IPS-18a (cell line): ENCODE data around the gene C6orf62.
A peak's percentile ranks its signal among the peaks of the same experiment; 100 is the strongest.
"Not testable (repeated sequence)": the region's sequence is repeated elsewhere in the genome, so short reads cannot be mapped to it uniquely, and the experiment has no call there.

Source experiments
- H3K27ac ChIP-seq: one replicate; pipeline ENCODE4 v1.5.1; 2013; ENCODE audit warnings: low read length
- H3K27me3 ChIP-seq: one replicate; pipeline ENCODE4 v1.6.1; 2013; ENCODE audit warnings: mild to moderate bottlenecking, low read length; ENCODE audit not compliant: control insufficient read depth, insufficient read depth
- H3K36me3 ChIP-seq: one replicate; pipeline ENCODE4 v1.6.1; 2013; ENCODE audit warnings: low read depth, low read length; ENCODE audit not compliant: control insufficient read depth
- H3K4me1 ChIP-seq: one replicate; pipeline ENCODE4 v1.6.1; 2013; ENCODE audit warnings: low read depth, low read length; ENCODE audit not compliant: control insufficient read depth
- H3K4me3 ChIP-seq: one replicate; pipeline ENCODE4 v1.5.1; 2013; ENCODE audit warnings: low read length
- H3K9ac ChIP-seq: one replicate; pipeline ENCODE4 v1.6.1; 2013; ENCODE audit warnings: mild to moderate bottlenecking, low read length, moderate library complexity
- H3K9me3 ChIP-seq: one replicate; pipeline ENCODE4 v1.6.1; 2013; ENCODE audit warnings: low read depth, low read length; ENCODE audit not compliant: control insufficient read depth

The C6orf62 gene

DNA sequence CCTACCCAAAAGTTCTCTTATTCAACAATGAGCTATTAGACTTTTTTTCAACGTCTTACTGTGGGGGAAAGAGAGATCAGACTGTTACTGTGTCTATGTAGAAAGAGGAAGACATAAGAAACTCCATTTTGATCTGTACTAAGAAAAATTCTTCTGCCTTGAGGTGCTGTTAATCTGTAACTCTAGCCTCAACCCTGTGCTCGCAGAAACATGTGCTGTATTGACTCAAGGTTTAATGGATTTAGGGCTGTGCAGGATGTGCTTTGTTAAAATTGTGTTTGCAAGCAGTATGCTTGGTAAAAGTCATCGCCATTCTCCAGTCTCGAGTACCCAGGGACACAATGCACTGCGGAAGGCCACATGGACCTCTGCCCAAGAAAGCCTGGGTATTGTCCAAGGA, 57.2 kb downstream of the C6orf62 start:
- H3K27ac ChIP-seq, H3K9me3 ChIP-seq, H3K4me3 ChIP-seq, H3K9ac ChIP-seq, H3K27me3 ChIP-seq: not testable (repeated sequence)
- H3K4me1 ChIP-seq = peaks cover 27% of the 10 kb centered on the region
- peaks cover 42% of the 10 kb centered on the region for H3K36me3 ChIP-seq

GRCh38 chr6:24660105-24660504, 58.8 kb downstream of the C6orf62 start:
- no peak overlapping the region for H3K9ac ChIP-seq
- H3K4me3 ChIP-seq = no peak overlapping the region
- no peaks in the 10 kb centered on the region for H3K27me3 ChIP-seq
- no peak overlapping the region for H3K27ac ChIP-seq
- H3K4me1 ChIP-seq = peaks cover 21% of the 10 kb centered on the region
- no peaks in the 10 kb centered on the region for H3K9me3 ChIP-seq
- H3K36me3 ChIP-seq = peaks cover 45% of the 10 kb centered on the region

- H3K4me1 ChIP-seq = peaks cover 16% of the 10 kb centered on the region
- peaks cover 40% of the 10 kb centered on the region for H3K36me3 ChIP-seq
- H3K4me3 ChIP-seq = no peak overlapping the region
Measured at GRCh38 chr6:24659561-24659960, 59.4 kb downstream of the C6orf62 start.

GRCh38 chr6:24658573-24659560, 60.1 kb downstream of the C6orf62 start:
- H3K4me1 ChIP-seq = peaks cover 16% of the 10 kb centered on the region

More at GRCh38 chr6:24659561-24659960, 59.4 kb downstream of the C6orf62 start:
- Histone ChIP-seq H3K27me3 (no peaks in the 10 kb centered on the region), H3K27ac (peak overlapping the region; percentile 26), H3K9ac (no peak overlapping the region), H3K9me3 (no peaks in the 10 kb centered on the region)

GRCh38 chr6:24655215-24655614, 63.7 kb downstream of the C6orf62 start:
- H3K9ac ChIP-seq = no peak overlapping the region
- peaks cover 60% of the 10 kb centered on the region for H3K36me3 ChIP-seq
- no peak overlapping the region for H3K27ac ChIP-seq
- no peaks in the 10 kb centered on the region for H3K27me3 ChIP-seq
- H3K9me3 ChIP-seq = no peaks in the 10 kb centered on the region
- H3K4me3 ChIP-seq = no peak overlapping the region
- H3K4me1 ChIP-seq = peaks cover 16% of the 10 kb centered on the region

More at GRCh38 chr6:24658573-24659560, 60.1 kb downstream of the C6orf62 start:
- Histone ChIP-seq H3K36me3 (peaks cover 44% of the 10 kb centered on the region), H3K9me3 (no peaks in the 10 kb centered on the region), H3K27ac (peak overlapping the region; percentile 26), H3K9ac (no peak overlapping the region), H3K4me3 (no peak overlapping the region), H3K27me3 (no peaks in the 10 kb centered on the region)
